NCI-H446 (cell line): ENCODE results near the gene GPATCH4.
"Not testable (repeated sequence)": the region's sequence is repeated elsewhere in the genome, so short reads cannot be mapped to it uniquely, and the experiment has no call there.

Experiments
- DNase-seq, 2 experiments: peaks; one replicate each; lab custom pipeline; 2025; lab: John Stamatoyannopoulos, UW

Gene GPATCH4

GRCh38 chr1:156601122-156601830 is at the start of gene GPATCH4:
Gene GPATCH4 (minus strand): TSS chr1:156601479.
- peak; percentile 95 to 97 for DNase-seq

GRCh38 chr1:156648951-156649350 is 47.7 kb upstream of the GPATCH4 start:
- peak in 1 of 2 experiments; percentile 72 for DNase-seq

GRCh38 chr1:156648496-156648895 is 47.2 kb upstream of the GPATCH4 start:
- DNase-seq: peak in 1 of 2 experiments; percentile 25

GRCh38 chr1:156647351-156647750 is 46.1 kb upstream of the GPATCH4 start:
- no peak for DNase-seq

GRCh38 chr1:156646738-156647211 is 45.5 kb upstream of the GPATCH4 start:
- no peak for DNase-seq

GRCh38 chr1:156645666-156646065 is 44.4 kb upstream of the GPATCH4 start:
- DNase-seq: no peak

GRCh38 chr1:156645056-156645455 is 43.8 kb upstream of the GPATCH4 start:
- DNase-seq: no peak

GRCh38 chr1:156644640-156645039 is 43.4 kb upstream of the GPATCH4 start:
- DNase-seq: no peak

- no peak for DNase-seq
These were observed 42.9 kb upstream of the GPATCH4 start for GRCh38 chr1:156644146-156644545.

GRCh38 chr1:156643778-156644092 is 42.5 kb upstream of the GPATCH4 start:
- DNase-seq: no peak

- DNase-seq: no peak
These were observed 41.9 kb upstream of the GPATCH4 start for GRCh38 chr1:156643049-156643777.

- no peak for DNase-seq
These were observed 41.2 kb upstream of the GPATCH4 start for GRCh38 chr1:156642265-156643048.

- no peak for DNase-seq
These were observed 40.5 kb upstream of the GPATCH4 start, which contains the start of gene BCAN for GRCh38 chr1:156641761-156642264. Gene BCAN (plus strand): TSS chr1:156642117. CDS start chr1:156646055, 3,938 bp downstream.

- no peak for DNase-seq
These were observed 39.8 kb upstream of the GPATCH4 start for GRCh38 chr1:156640842-156641706.

- no peak for DNase-seq
These were observed 38.4 kb upstream of the GPATCH4 start for GRCh38 chr1:156639601-156640101.

- no peak for DNase-seq
These were observed 37.1 kb upstream of the GPATCH4 start for GRCh38 chr1:156638189-156638985.

- DNase-seq: no peak
These were observed 31.1 kb upstream of the GPATCH4 start for GRCh38 chr1:156632355-156632754.

GRCh38 chr1:156631152-156631551 is 29.9 kb upstream of the GPATCH4 start:
- DNase-seq: not testable (repeated sequence)

- DNase-seq: no peak
These were observed 28.7 kb upstream of the GPATCH4 start for GRCh38 chr1:156629823-156630449.
